HCT116 (cell line): ENCODE measurements around the gene HIP1. TPM values are rescaled to one million over a fixed set of nuclear protein-coding genes. Genes with fewer than 3 reads are reported as not detected.

Source experiments
- ATAC-seq: fragments of 200-7000 bp; cut with Tn5 transposase; 2 replicates; pipeline ENCODE4 v1.9.1; 2020; ENCODE audit warnings: mild to moderate bottlenecking, moderate library complexity
- BruUV-seq: library from RNA; stranded (reverse); fragments of 400-500 nt; replicated peaks from 2 replicates; lab custom pipeline; 2021; lab: Mats Ljungman, UMichigan
- CTCF ChIA-PET: fragments of 300-600 bp; sonication (Branson Sonifier 250); formaldehyde crosslinking; loops from one replicate; lab custom pipeline; 2021; ENCODE audit warnings: antibody characterized with exemption; lab: Charles Lee
- POLR2A ChIA-PET: fragments of 300-600, 350-600 bp; sonication (Branson Sonifier 250); formaldehyde crosslinking; loops from one replicate; lab custom pipeline; 2021; ENCODE audit warnings: antibody characterized with exemption; lab: Charles Lee
- RAD21 ChIA-PET, 2 experiments: fragments of 300-600 bp; sonication (Branson Sonifier 250); formaldehyde crosslinking; loops; one replicate each; lab custom pipeline; 2023; ENCODE audit warnings: low total read pairs in 2 of 2; ENCODE audit not compliant: uncharacterized antibody in 2 of 2, unreplicated experiment in 2 of 2, low non-redundant PET in 1 of 2; lab: Charles Lee
- DNase-seq: peaks from one replicate; pipeline ENCODE4 v3.0.0-alpha.2; 2010; ENCODE audit warnings: low read depth, low spot score
- H2AFZ ChIP-seq: fragments of 200-600 bp; shearing (Covaris generic), sonication (generic); 2 replicates; pipeline ENCODE4 v1.6.1; 2017; ENCODE audit warnings: low read depth, mixed run types, mixed read lengths, antibody characterized with exemption, low read length; ENCODE audit not compliant: poor library complexity, severe bottlenecking
- H3K27ac ChIP-seq: 2 replicates; pipeline ENCODE4 v1.5.1; 2012; ENCODE audit warnings: low read depth, low read length
- H3K27me3 ChIP-seq: fragments of 200-600 bp; sonication (generic); 2 replicates; pipeline ENCODE4 v1.6.1; 2016; ENCODE audit warnings: mixed run types, low read length, mixed read lengths; ENCODE audit not compliant: insufficient read depth
- H3K36me3 ChIP-seq, 2 experiments: fragments of 200-500 bp in 1 of 2; fragments of 200-600 bp in 1 of 2; sonication (Bioruptor generic) in 1 of 2; sonication (generic) in 1 of 2; 2 replicates each; pipeline versions ENCODE4 v1.5.1 to v1.6.1; 2014 to 2016; ENCODE audit warnings: low read length in 2 of 2, inconsistent platforms in 1 of 2, mixed read lengths in 1 of 2, mixed run types in 1 of 2; ENCODE audit not compliant: insufficient read depth in 2 of 2, control insufficient read depth in 1 of 2
- H3K4me1 ChIP-seq, 2 experiments: fragments of 200-600 bp in 1 of 2; sonication (generic) in 1 of 2; 2 replicates each; pipeline versions ENCODE4 v1.5.1 to v1.6.1; 2012 to 2017; ENCODE audit warnings: low read length in 2 of 2, inconsistent platforms in 1 of 2, mild to moderate bottlenecking in 1 of 2, mixed read lengths in 1 of 2, mixed run types in 1 of 2, moderate library complexity in 1 of 2; ENCODE audit not compliant: insufficient read depth in 2 of 2, control insufficient read depth in 1 of 2
- H3K4me2 ChIP-seq: fragments of 200-600 bp; sonication (generic); 2 replicates; pipeline ENCODE4 v1.6.1; 2017; ENCODE audit warnings: mixed run types, low read length, mixed read lengths
- H3K4me3 ChIP-seq, 2 experiments: fragments of 200-600 bp in 1 of 2; sonication (generic) in 1 of 2; replicated peaks in 1 of 2; 2 replicates each; pipeline ENCODE4 v1.5.1; 2011 to 2016; ENCODE audit warnings: low read length in 2 of 2, control low read depth in 1 of 2, low read depth in 1 of 2, mild to moderate bottlenecking in 1 of 2, mixed read lengths in 1 of 2, mixed run types in 1 of 2
- H3K79me2 ChIP-seq: fragments of 200-600 bp; sonication (generic); 2 replicates; pipeline ENCODE4 v1.6.1; 2017; ENCODE audit warnings: mild to moderate bottlenecking, mixed run types, low read length, moderate library complexity, mixed read lengths; ENCODE audit not compliant: insufficient read depth
- H3K9ac ChIP-seq: fragments of 200-600 bp; sonication (generic); 2 replicates; pipeline ENCODE4 v1.6.1; 2016; ENCODE audit warnings: low read length, mixed read lengths
- H3K9me2 ChIP-seq: fragments of 200-600 bp; sonication (generic), shearing (Covaris generic); 2 replicates; pipeline ENCODE4 v1.6.1; 2017; ENCODE audit warnings: mixed run types, mild to moderate bottlenecking, moderate library complexity; ENCODE audit not compliant: insufficient read depth
- H3K9me3 ChIP-seq, 2 experiments: fragments of 200-500 bp in 1 of 2; fragments of 200-600 bp in 1 of 2; sonication (Bioruptor generic) in 1 of 2; sonication (generic) in 1 of 2; 2 replicates each; pipeline ENCODE4 v1.6.1; 2014 to 2017; ENCODE audit warnings: low read length in 2 of 2, mixed read lengths in 2 of 2, inconsistent platforms in 1 of 2, low read depth in 1 of 2, mild to moderate bottlenecking in 1 of 2, mixed run types in 1 of 2, moderate library complexity in 1 of 2; ENCODE audit not compliant: control insufficient read depth in 1 of 2, insufficient read depth in 1 of 2
- H4K20me1 ChIP-seq: fragments of 200-600 bp; sonication (generic), shearing (Covaris generic); 2 replicates; pipeline ENCODE4 v1.6.1; 2017; ENCODE audit warnings: mixed run types, mild to moderate bottlenecking, moderate library complexity; ENCODE audit not compliant: insufficient read depth
- ATF3 ChIP-seq: IDR thresholded peaks from 2 replicates; pipeline ENCODE4 v1.6.1; 2012
- CBX3 ChIP-seq: IDR thresholded peaks from 2 replicates; pipeline ENCODE4 v1.6.1; 2012; ENCODE audit warnings: low read depth
- ELF1 ChIP-seq: IDR thresholded peaks from 2 replicates; pipeline ENCODE4 v1.6.1; 2012; ENCODE audit warnings: low read depth, borderline replicate concordance
- EZH2 ChIP-seq: fragments of 200-600 bp; sonication (generic); IDR thresholded peaks from 2 replicates; pipeline ENCODE4 v1.6.1; 2017; ENCODE audit warnings: antibody characterized with exemption, mixed run types
- EZH2phosphoT487 ChIP-seq: fragments of 200-600 bp; IDR thresholded peaks from 2 replicates; pipeline ENCODE4 v1.6.1; 2018; ENCODE audit warnings: antibody characterized with exemption, borderline replicate concordance
- POLR2A ChIP-seq: IDR thresholded peaks from 2 replicates; pipeline ENCODE4 v1.7.0; 2011; ENCODE audit warnings: borderline replicate concordance; ENCODE audit not compliant: insufficient read depth, insufficient read length; ENCODE audit errors: extremely low read depth
- POLR2AphosphoS5 ChIP-seq: IDR thresholded peaks from 2 replicates; pipeline ENCODE4 v1.6.1; 2011; ENCODE audit warnings: mild to moderate bottlenecking, low read depth, low read length, moderate library complexity
- REST ChIP-seq: IDR thresholded peaks from 2 replicates; pipeline ENCODE4 v1.6.1; 2012; ENCODE audit warnings: low read depth
- SIN3A ChIP-seq: IDR thresholded peaks from 2 replicates; pipeline ENCODE4 v1.6.1; 2012; ENCODE audit warnings: low read depth
- TCF7L2 ChIP-seq: IDR thresholded peaks from 2 replicates; pipeline ENCODE4 v1.7.0; 2011; ENCODE audit warnings: borderline replicate concordance, inconsistent platforms; ENCODE audit not compliant: insufficient read depth, insufficient read length; ENCODE audit errors: extremely low read depth
- ZBTB33 ChIP-seq: IDR thresholded peaks from 2 replicates; pipeline ENCODE4 v1.6.1; 2011; ENCODE audit warnings: mild to moderate bottlenecking, low read length, moderate library complexity; ENCODE audit not compliant: insufficient replicate concordance; ENCODE audit errors: extremely low read depth
- ZNF274 ChIP-seq: fragments of 200-500 bp; sonication (Bioruptor generic); IDR thresholded peaks from 2 replicates; pipeline ENCODE4 v1.6.1; 2014; ENCODE audit warnings: mild to moderate bottlenecking, low read depth, low read length, inconsistent platforms
- intact Hi-C: fragments of 100-400 bp; cut with micrococcal nuclease; formaldehyde crosslinking; loops from 2 replicates; pipeline ENCODE4 v1.10.0; 2022
- total RNA-seq: library from RNA; stranded (reverse); gene quantifications from one replicate; pipeline ENCODE4 v1.2.1, GENCODE V29; 2021; ENCODE audit not compliant: unreplicated experiment

Gene HIP1
- total RNA-seq, 1 experiment from 2014 or later: 22.1 TPM

- Histone ChIP-seq H3K9me2 (no peaks in the 10 kb centered on the region), H2AFZ (no peak overlapping the region), H4K20me1 (no peaks in the 10 kb centered on the region), H3K27me3 (no peaks in the 10 kb centered on the region), H3K36me3 (no peaks in the 10 kb centered on the region), H3K27ac (no peak overlapping the region), H3K4me1 (peaks cover 31 to 34% of the 10 kb centered on the region in 2 experiments), H3K9ac (no peak overlapping the region), H3K4me3 (no peak overlapping the region), H3K9me3 (no peaks in the 10 kb centered on the region), H3K79me2 (no peaks in the 10 kb centered on the region), H3K4me2 (no peak overlapping the region)
- TF ChIP-seq ZNF274: no peak
- TF ChIP-seq ZBTB33: no peak
- intact Hi-C loops: no loop called here
- RAD21 ChIA-PET: no interaction called here
- ATAC-seq: no peak
- POLR2A ChIA-PET: no interaction called here
- DNase-seq: no peak
- CTCF ChIA-PET: no interaction called here
- no TSS peak for BruUV-seq
These were observed 13.4 kb downstream of the HIP1 start for GRCh38 chr7:75725306-75725705.

- H3K36me3 ChIP-seq: no peaks in the 10 kb centered on the region
- H2AFZ ChIP-seq: no peak overlapping the region
- H3K4me1 ChIP-seq: peaks cover 15 to 20% of the 10 kb centered on the region in 2 experiments
- H3K4me3 ChIP-seq: no peak overlapping the region
- BruUV-seq: no TSS peak
- no peak for DNase-seq
- no peak overlapping the region for H3K4me2 ChIP-seq
- TF ChIP-seq EZH2: no peak
- TF ChIP-seq CBX3: no peak
- no peak for TF ChIP-seq POLR2AphosphoS5
- no peak for TF ChIP-seq EZH2phosphoT487
- TF ChIP-seq ELF1: no peak
- TF ChIP-seq REST: no peak
- TF ChIP-seq ZBTB33: no peak
- no peak for TF ChIP-seq TCF7L2
- TF ChIP-seq SIN3A: no peak
- no peak for TF ChIP-seq POLR2A
- TF ChIP-seq ATF3: no peak
- H3K9me3 ChIP-seq: no peaks in the 10 kb centered on the region
- H3K27ac ChIP-seq: no peak overlapping the region
- H4K20me1 ChIP-seq: no peaks in the 10 kb centered on the region
- no peak overlapping the region for H3K9ac ChIP-seq
- intact Hi-C loops: no loop called here
- ChIA-PET RAD21 (no interaction called here), CTCF (no interaction called here), POLR2A (no interaction called here)
- no peaks in the 10 kb centered on the region for H3K27me3 ChIP-seq
- no peaks in the 10 kb centered on the region for H3K79me2 ChIP-seq
- no peak for ATAC-seq
- no peaks in the 10 kb centered on the region for H3K9me2 ChIP-seq
These were observed 15.3 kb downstream of the HIP1 start for GRCh38 chr7:75723444-75723843.
